Spinal cord (tissue), 10 donors: ENCODE data around the gene DGKZ. TPM values are rescaled to one million over a fixed set of nuclear protein-coding genes. Genes with fewer than 3 reads are reported as not detected.

Experiments used
- DNase-seq, 6 donors: peaks; one replicate each; pipeline versions ENCODE4 v3.0.0 to v3.0.0-alpha.2; 2013 to 2015; ENCODE audit warnings: low spot score in 6 of 6, low read depth in 4 of 6
- H3K27ac ChIP-seq: one replicate; pipeline ENCODE4 v1.5.1; 2013; ENCODE audit warnings: low read depth, low read length, control low read depth
- H3K27me3 ChIP-seq: one replicate; pipeline ENCODE4 v1.6.1; 2013; ENCODE audit warnings: low read length; ENCODE audit not compliant: control insufficient read depth, insufficient read depth
- H3K36me3 ChIP-seq: one replicate; pipeline ENCODE4 v1.6.1; 2013; ENCODE audit warnings: low read length; ENCODE audit not compliant: control insufficient read depth, insufficient read depth
- H3K4me1 ChIP-seq: one replicate; pipeline ENCODE4 v1.6.1; 2013; ENCODE audit warnings: low read length; ENCODE audit not compliant: control insufficient read depth, insufficient read depth
- H3K4me3 ChIP-seq: one replicate; pipeline ENCODE4 v1.5.1; 2013; ENCODE audit warnings: low read depth, low read length, control low read depth
- H3K9me3 ChIP-seq: one replicate; pipeline ENCODE4 v1.6.1; 2013; ENCODE audit warnings: low read length; ENCODE audit not compliant: control insufficient read depth, insufficient read depth
- WGBS: methylation state at CpG from one replicate; pipeline ENCODE4 v1.1.5; 2013; ENCODE audit warnings: missing lambda C conversion rate; ENCODE audit not compliant: insufficient coverage; 5-methylcytosine and 5-hydroxymethylcytosine counted together
- polyA plus RNA-seq, 2 donors: library from polyadenylated mRNA; unstranded; fragments of 120-200 nt; gene quantifications; one replicate each; pipeline ENCODE4 v1.2.1, GENCODE V29; 2013; ENCODE audit not compliant: insufficient read length in 2 of 2
- total RNA-seq, 2 donors: library from RNA; depleted of rRNA in 1 of 2; stranded (reverse); fragments of 120-200 nt in 1 of 2; fragments of >200 nt in 1 of 2; gene quantifications; one replicate each; pipeline versions ENCODE4 v1.2.3 to v1.2.4, GENCODE V29; 2013 to 2014
- donor health status: healthy.

DGKZ gene
- total and polyA plus RNA-seq, 4 donors, result 27.1 to 83.2 (median 53.9) TPM

DNA sequence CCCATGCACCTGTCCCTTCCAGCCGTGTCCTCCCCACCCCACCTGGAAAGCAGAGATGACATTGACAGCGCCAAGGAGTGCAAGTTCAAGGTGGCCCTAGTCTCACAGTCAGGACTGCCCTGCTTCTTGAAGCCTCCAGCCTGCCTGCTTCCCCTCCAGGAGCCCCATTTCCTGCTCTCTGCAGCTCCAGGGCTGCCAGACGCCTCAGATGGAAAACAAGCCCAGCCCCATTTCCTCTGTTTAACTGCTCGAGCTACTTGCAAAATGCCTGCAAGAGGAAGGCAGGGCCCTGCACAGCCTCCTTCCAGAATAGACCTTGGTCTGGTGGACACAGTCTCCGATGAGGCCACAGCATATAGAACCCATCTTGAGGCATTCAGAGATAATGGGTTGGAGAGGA lies 5.0 kb upstream of the DGKZ start:
- H3K36me3 ChIP-seq, result peaks cover 9% of the 10 kb centered on the region
- H3K9me3 ChIP-seq, result no peaks in the 10 kb centered on the region
- no peak for DNase-seq
- H3K27me3 ChIP-seq, result no peaks in the 10 kb centered on the region
- H3K27ac ChIP-seq, result no peak overlapping the region
- peaks cover 41% of the 10 kb centered on the region for H3K4me1 ChIP-seq
- no peak overlapping the region for H3K4me3 ChIP-seq
- WGBS, result 56% methylated on average over 4 of the region's 5 CpGs

DNA sequence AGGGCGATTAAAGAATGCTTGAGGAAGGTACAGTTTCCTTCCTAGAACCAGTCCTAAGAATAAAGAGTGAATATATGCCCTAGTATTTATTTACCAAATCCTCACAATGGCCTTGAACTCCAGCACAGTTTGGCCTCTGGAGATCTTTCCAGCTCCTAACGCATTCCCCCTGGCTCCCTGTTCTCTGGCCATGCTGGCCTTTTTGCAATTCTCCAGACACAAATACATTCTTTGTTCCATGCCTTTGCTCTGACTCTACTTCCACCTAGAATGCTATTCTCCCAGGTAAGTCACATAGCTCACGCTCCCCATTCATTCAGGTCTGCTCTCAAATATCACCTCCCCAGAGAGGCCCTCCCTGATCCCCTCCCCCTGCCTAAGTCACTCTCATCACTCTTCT lies 3.7 kb upstream of the DGKZ start:
- 77% methylated on average over 2 of the region's 3 CpGs for WGBS
- no peak for DNase-seq
- H3K9me3 ChIP-seq, result no peaks in the 10 kb centered on the region
- peaks cover 9% of the 10 kb centered on the region for H3K36me3 ChIP-seq
- peaks cover 44% of the 10 kb centered on the region for H3K4me1 ChIP-seq
- H3K27ac ChIP-seq, result no peak overlapping the region
- no peaks in the 10 kb centered on the region for H3K27me3 ChIP-seq
- no peak overlapping the region for H3K4me3 ChIP-seq

DNA sequence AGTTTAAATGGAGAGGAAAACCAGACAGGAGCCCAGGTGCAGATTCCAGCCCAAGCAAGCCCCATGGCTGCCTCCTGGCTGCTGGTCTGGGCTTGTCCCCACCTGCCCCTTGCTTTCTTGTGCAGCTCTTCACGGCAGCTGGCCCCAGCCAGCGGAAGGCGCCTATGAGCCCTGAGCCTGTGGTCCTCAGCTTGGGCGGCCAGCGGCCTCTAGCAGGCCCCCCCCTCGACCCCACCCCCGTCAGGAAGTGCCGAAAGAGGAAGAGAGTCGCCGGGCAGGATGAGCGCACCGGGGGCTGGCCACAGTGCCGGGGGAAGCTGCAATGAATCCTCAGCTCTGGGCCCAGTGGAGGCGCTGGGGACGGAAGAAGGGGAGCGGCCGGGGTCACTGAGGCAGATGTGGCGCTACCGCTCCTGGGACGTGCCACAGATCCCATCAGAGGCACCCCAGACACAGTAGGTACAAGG lies 2.1 kb upstream of the DGKZ start:
- no peaks in the 10 kb centered on the region for H3K27me3 ChIP-seq
- WGBS, result 63% methylated on average over 18 of the region's 20 CpGs
- H3K36me3 ChIP-seq, result peaks cover 17% of the 10 kb centered on the region
- H3K27ac ChIP-seq, result peak overlapping the region; percentile 40
- peak overlapping the region; percentile 21 for H3K4me3 ChIP-seq
- peaks cover 38% of the 10 kb centered on the region for H3K4me1 ChIP-seq
- no peaks in the 10 kb centered on the region for H3K9me3 ChIP-seq
- DNase-seq, result no peak

DNA sequence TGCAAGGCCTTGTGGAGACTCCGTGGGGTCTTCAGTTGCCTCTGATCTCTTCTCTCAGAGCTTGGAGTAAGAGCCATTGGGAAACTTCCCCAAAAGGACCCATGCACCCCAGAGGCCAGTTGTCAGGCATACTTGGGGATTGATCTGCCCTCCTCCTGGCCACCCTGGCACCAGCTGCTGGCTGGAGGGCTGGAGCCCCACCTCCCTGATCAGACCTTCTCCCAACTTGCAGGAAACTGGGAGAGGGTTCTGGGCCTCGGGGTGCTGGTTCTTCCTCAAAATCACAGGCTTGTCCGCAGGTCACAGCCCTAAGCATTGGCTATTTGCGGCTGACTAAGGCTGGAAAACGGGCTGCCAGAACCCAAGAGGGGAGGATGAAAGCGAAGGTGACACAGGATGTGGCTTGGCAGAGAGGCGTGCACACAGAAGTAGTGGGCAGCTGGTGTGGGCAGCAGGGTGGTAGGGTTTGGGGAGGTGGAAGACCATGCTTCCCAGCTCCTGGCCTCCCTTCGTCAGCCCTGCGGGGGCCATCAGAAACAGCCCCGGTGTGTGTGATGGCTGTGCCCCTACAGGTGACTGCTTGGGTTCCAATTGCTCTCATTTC lies 1.3 kb upstream of the DGKZ start:
- no peaks in the 10 kb centered on the region for H3K9me3 ChIP-seq
- no peaks in the 10 kb centered on the region for H3K27me3 ChIP-seq
- DNase-seq, result no peak
- peaks cover 19% of the 10 kb centered on the region for H3K36me3 ChIP-seq
- H3K4me1 ChIP-seq, result peaks cover 34% of the 10 kb centered on the region
- 81% methylated on average over 10 of the region's 10 CpGs for WGBS
- H3K4me3 ChIP-seq, result peak overlapping the region; percentile 21
- no peak overlapping the region for H3K27ac ChIP-seq

DNA sequence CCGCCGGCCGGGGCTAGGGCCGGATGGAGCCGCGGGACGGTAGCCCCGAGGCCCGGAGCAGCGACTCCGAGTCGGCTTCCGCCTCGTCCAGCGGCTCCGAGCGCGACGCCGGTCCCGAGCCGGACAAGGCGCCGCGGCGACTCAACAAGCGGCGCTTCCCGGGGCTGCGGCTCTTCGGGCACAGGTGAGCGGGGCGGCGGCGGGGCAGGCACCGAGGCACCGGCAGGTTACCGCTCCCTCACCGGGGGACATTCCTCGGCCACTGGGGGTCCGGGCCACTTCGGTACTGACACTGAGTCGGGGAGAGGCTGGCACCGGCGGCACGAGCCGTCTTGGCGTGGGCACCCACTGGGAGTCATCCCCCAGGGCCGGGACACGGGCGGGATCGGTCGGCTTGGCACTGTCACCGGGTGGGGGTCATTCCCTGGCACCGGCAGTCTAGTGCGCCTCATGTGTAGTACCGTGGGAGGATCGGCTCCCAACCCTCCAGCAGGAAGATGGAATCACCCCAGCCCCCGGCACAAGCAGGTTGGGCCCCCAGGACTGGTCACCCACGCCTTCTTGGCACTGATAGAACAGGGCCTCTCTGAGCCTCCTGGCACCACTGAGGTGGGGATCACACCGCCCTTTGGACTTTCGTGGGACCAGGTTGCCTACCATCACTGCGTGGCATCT lies 511 bp downstream of the DGKZ start:
- H3K4me1 ChIP-seq, result peaks cover 46% of the 10 kb centered on the region
- no peak overlapping the region for H3K27ac ChIP-seq
- WGBS, result 8% methylated on average over 62 of the region's 63 CpGs

DNA sequence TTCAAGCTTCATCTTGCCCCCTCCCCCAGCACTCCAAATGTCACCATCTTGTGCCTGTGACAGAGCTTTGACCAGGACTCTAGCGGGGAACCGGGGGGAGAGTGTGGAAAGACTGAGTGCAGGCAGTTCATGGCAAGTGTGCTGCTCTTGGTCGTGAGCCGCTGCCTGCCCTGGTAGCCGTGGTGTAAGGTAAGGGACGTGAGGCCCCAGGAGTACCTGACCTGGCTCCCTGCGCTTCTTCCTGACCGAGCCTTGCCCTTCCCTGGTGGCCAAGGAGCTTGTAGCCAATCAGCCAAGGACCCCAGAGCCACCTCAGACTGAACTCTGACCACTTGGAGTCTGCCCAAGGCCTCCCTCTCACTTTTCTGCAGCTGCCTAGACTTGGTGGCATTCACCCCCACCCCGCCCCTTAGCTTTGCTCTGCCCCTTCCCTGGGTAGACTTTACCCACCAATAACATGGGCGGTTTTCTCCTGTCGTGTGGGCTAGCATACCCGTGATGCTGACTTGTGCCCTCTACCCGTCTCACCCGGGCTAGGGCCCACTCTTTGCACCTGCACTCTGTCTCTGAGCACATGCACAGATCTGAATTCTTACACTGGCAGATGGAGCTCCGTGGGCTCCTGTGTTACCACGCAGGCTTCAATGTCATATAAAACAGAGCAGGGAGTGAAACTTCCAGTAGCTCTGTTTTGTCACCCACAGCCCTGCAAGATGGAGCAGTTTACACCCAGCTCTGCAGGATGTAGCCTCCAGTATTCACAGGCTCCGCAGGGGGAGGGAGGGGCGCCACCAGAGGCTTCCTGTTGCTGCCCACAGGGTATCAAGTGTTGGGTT lies 1.5 kb downstream of the DGKZ start:
- 70% methylated on average over 18 of the region's 18 CpGs for WGBS
- Histone ChIP-seq H3K36me3 (peaks cover 41% of the 10 kb centered on the region), H3K4me3 (peak overlapping the region; percentile 68), H3K4me1 (peaks cover 55% of the 10 kb centered on the region), H3K27ac (no peak overlapping the region), H3K27me3 (no peaks in the 10 kb centered on the region), H3K9me3 (no peaks in the 10 kb centered on the region)
- no peak for DNase-seq

More for the DNA sequence above, 511 bp downstream of the DGKZ start:
- Histone ChIP-seq H3K4me3 (peak overlapping the region; percentile 68), H3K9me3 (no peaks in the 10 kb centered on the region), H3K36me3 (peaks cover 33% of the 10 kb centered on the region), H3K27me3 (no peaks in the 10 kb centered on the region)
- DNase-seq, result no peak

DNA sequence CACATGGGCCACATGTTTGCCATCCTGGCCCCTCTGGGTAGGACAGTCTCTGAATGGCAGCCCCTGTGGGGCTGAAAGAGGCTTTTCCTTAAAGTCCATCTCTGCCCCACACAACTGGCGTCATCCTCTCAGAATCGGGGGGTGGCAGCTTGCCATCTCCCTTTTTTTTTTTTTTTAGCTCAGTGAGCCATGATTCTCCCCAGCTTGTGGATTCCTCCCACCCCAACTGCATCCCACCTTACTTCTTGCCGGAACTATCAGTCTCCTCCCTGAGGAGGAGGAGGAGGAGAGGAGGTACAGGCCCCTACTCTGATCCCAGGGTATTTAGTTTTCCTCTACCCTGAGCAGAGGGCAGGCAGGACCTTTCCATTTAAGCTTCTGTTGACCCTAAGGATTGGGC lies 3.4 kb downstream of the DGKZ start:
- Histone ChIP-seq H3K27ac (no peak overlapping the region), H3K9me3 (no peaks in the 10 kb centered on the region), H3K36me3 (peaks cover 36% of the 10 kb centered on the region), H3K4me1 (peaks cover 56% of the 10 kb centered on the region), H3K4me3 (no peak overlapping the region), H3K27me3 (no peaks in the 10 kb centered on the region)
- DNase-seq, result no peak
- WGBS, result 40% methylated on average over 2 of the region's 3 CpGs

DNA sequence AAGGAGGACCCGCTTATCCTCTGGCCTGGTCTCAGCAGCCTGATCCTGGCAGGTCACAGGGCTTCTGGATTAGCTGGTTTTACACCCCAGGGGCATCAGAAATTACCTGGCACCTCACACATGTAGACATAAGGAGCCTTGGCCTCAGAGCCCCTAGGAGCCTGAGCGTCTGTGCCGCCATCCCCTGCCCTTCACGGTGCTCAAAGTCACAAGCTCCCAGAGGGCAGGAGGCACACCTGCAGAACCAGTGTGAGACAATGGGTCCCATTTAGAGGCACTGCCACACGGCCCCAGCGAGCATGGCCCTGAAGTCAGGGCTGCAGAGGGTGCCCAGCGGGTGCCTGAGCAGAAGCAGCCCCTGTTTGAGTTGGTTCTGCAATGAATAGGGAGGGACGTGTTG lies 3.9 kb downstream of the DGKZ start:
- H3K27me3 ChIP-seq, result no peaks in the 10 kb centered on the region
- peaks cover 36% of the 10 kb centered on the region for H3K36me3 ChIP-seq
- 90% methylated on average over 7 of the region's 8 CpGs for WGBS
- peaks cover 52% of the 10 kb centered on the region for H3K4me1 ChIP-seq
- no peak overlapping the region for H3K4me3 ChIP-seq
- no peak for DNase-seq
- no peak overlapping the region for H3K27ac ChIP-seq
- no peaks in the 10 kb centered on the region for H3K9me3 ChIP-seq

DNA sequence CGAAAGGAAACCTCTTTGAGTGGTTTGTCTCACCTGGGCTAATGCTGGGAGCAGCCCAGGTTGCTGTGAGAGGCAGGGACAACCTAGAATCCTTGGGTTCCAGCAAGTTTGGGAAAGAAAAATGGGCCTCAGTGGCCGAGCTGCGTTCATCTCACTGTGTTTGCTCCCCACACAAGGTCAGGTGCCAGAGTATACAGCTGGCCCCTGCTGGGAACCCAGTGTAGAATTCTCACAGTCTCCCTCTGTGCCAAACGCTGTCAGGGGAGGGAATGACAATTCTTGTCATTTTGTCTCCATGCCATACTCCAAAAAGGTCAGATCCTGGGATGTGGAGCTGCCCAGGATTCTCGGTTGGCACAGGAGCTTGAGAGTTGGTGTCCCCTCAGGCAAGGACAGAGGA lies 4.3 kb downstream of the DGKZ start:
- no peaks in the 10 kb centered on the region for H3K9me3 ChIP-seq
- H3K27me3 ChIP-seq, result no peaks in the 10 kb centered on the region
- DNase-seq, result no peak
- H3K4me1 ChIP-seq, result peaks cover 52% of the 10 kb centered on the region
- peaks cover 40% of the 10 kb centered on the region for H3K36me3 ChIP-seq
- H3K4me3 ChIP-seq, result no peak overlapping the region
- 65% methylated on average over 4 of the region's 5 CpGs for WGBS
- no peak overlapping the region for H3K27ac ChIP-seq
